AG04449 (cell line): Measurements from ENCODE around the gene DENND6A.
"Not testable (repeated sequence)": the region's sequence is repeated elsewhere in the genome, so short reads cannot be mapped to it uniquely, and the experiment has no call there.

Source experiments
- CTCF ChIA-PET: fragments of 350-600 bp; formaldehyde crosslinking; extraction: SDS; loops from one replicate; lab custom pipeline; 2021; ENCODE audit warnings: antibody characterized with exemption; lab: Yijun Ruan, JAX
- POLR2A ChIA-PET: fragments of 400-600, 350-600 bp; formaldehyde crosslinking; extraction: SDS; loops from one replicate; lab custom pipeline; 2020; ENCODE audit warnings: antibody characterized with exemption, inconsistent platforms; lab: Yijun Ruan, JAX
- DNase-seq: peaks from one replicate; pipeline ENCODE4 v3.0.0-alpha.2; 2010; ENCODE audit warnings: low read depth, low spot score
- H3K4me3 ChIP-seq: 2 replicates; pipeline ENCODE4 v1.5.1; 2011; ENCODE audit warnings: low read depth, mild to moderate bottlenecking, control low read depth, low read length
- CTCF ChIP-seq: IDR thresholded peaks from one replicate; pipeline ENCODE4 v1.5.1; 2011; ENCODE audit warnings: mild to moderate bottlenecking, moderate library complexity, low read length, control low read depth, inconsistent platforms; ENCODE audit not compliant: insufficient read depth; ENCODE audit errors: missing control alignments

The DENND6A gene

GRCh38 chr3:57644740-57645139 is 48.1 kb downstream of the DENND6A start:
- CTCF ChIA-PET: interaction anchor here (1.4 kb wide), 1 partner anchor 208 kb away, joined by 5 read pairs; no protein-coding TSS in a partner anchor

GRCh38 chr3:57637391-57637790 is 55.5 kb downstream of the DENND6A start:
- no peak overlapping the region for H3K4me3 ChIP-seq
- ChIA-PET POLR2A (no interaction called here), CTCF (interaction anchor here (1.8 kb wide), 1 partner anchor 15 kb away, joined by 4 read pairs; no protein-coding TSS in a partner anchor)
- no peak for TF ChIP-seq CTCF
- no peak for DNase-seq

More at GRCh38 chr3:57644740-57645139, 48.1 kb downstream of the DENND6A start:
- TF ChIP-seq CTCF: no peak
- no peak overlapping the region for H3K4me3 ChIP-seq
- POLR2A ChIA-PET: no interaction called here
- no peak for DNase-seq

- H3K4me3 ChIP-seq, POLR2A ChIA-PET, CTCF ChIA-PET, DNase-seq: not testable (repeated sequence)
These were observed 58.6 kb downstream of the DENND6A start for GRCh38 chr3:57634259-57634658.

GRCh38 chr3:57627976-57628375 is 64.9 kb downstream of the DENND6A start:
- no peak overlapping the region for H3K4me3 ChIP-seq
- ChIA-PET CTCF (interaction anchor here (0.7 kb wide), 1 partner anchor 225 kb away, joined by 3 read pairs; no protein-coding TSS in a partner anchor), POLR2A (no interaction called here)
- DNase-seq: no peak
- no peak for TF ChIP-seq CTCF

GRCh38 chr3:57624801-57625200 is 68.1 kb downstream of the DENND6A start:
- ChIA-PET CTCF (no interaction called here), POLR2A (no interaction called here)
- TF ChIP-seq CTCF: no peak
- DNase-seq: no peak
- no peak overlapping the region for H3K4me3 ChIP-seq

GRCh38 chr3:57622362-57622761 is 70.5 kb downstream of the DENND6A start:
- no peak for TF ChIP-seq CTCF
- POLR2A ChIA-PET: no interaction called here
- CTCF ChIA-PET: no interaction called here
- no peak for DNase-seq
- H3K4me3 ChIP-seq: no peak overlapping the region

GRCh38 chr3:57617739-57618138 is 75.1 kb downstream of the DENND6A start:
- POLR2A ChIA-PET: no interaction called here
- H3K4me3 ChIP-seq: no peak overlapping the region
- DNase-seq: no peak
- TF ChIP-seq CTCF: no peak
- CTCF ChIA-PET: no interaction called here
